ENCODE results near the gene AFF1.
"Not testable (repeated sequence)": the region's sequence is repeated elsewhere in the genome, so short reads cannot be mapped to it uniquely, and the experiment has no call there.

AFF1 gene

DNA sequence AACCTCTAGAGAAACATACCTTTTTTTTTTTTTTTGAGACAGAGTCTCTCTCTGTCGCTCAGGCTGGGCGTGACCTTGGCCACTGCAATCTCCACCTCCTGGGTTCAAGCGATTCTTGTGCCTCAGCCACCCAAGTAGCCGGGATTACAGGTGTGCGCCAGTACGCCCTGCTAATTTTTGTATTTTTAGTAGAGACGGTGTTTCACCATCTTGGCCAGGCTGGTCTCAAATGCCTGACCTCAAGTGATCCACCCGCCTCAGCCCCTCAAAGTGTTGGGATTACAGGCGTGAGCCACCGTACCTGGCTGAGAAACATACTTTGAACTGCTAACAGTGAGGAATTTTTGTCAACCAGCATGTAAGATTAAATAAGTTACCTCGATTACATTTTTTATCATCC is 150.9 kb downstream of the AFF1 start:
- not testable (repeated sequence) for DNase-seq (ENCODE audit: low read depth)

DNA sequence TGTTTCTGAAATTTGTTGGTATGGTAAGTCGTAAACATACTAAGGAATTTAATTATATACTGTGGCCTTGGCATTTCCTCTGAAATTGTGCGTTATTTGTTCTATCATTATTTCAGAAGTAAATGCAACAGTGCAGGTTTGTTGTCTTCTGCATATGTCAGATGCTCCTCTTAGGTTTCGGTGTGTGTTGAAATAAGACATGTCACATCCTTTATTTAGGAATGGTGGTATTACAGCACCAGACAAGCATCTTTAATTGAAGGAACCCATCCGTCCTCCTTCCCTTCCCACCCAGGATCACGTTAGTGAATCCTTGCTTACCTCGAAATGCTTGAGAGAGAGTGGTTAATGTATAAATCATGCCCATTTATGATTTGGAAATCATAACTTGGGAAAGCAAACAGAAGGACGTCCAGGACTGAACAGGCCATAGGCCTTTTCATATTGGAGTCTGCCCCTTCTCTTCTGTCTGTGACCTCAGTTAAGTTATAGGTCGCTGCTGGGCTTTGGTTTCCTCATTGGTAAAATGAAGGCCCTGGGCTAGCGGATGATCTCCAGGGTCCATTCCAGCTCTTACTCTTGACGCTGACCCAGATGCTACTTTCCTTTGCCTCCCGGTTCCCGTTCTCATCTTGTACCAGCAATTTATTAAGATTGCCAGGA is 151.5 kb downstream of the AFF1 start:
- DNase-seq (ENCODE audit: low read depth): no peak

DNA sequence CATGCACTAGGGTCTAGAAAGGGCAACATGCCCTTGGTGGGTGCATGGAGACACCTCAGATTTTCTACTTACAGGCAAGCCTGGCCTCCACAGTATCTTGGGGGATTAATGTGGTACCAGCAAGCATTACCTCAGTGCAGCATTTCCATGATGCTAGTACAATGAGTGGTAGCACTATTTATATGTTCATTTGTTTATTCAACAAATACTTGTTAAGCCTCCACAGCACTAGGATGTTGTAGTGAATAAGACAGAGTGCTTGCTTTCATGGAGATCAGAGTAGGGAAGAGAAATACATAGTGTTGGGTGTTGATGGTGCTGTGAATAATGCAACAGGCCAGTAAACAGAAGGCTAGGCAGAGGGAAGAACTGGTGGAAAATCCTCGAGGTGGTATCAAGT is 152.2 kb downstream of the AFF1 start:
- DNase-seq (ENCODE audit: low read depth): no peak

DNA sequence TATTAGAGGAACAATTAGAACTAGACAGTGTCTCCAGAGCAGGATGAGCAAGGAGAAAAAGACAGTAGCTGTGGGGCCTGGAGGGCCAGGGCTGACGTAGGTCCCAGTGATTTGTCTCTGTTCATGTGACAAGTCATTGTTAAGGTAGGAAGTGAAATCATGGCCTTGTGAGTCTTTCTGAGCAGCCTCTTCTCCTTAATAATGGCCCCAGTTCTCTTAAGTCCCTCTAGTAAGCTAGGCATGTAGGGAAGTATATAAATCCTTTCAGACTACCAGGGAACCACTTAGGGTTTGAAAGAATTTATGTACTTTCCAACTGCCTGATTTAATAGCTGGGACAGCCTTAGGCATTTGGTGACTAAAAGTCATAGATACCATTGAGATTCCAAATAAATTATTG is 152.6 kb downstream of the AFF1 start:
- no peak for DNase-seq (ENCODE audit: low read depth)

DNA sequence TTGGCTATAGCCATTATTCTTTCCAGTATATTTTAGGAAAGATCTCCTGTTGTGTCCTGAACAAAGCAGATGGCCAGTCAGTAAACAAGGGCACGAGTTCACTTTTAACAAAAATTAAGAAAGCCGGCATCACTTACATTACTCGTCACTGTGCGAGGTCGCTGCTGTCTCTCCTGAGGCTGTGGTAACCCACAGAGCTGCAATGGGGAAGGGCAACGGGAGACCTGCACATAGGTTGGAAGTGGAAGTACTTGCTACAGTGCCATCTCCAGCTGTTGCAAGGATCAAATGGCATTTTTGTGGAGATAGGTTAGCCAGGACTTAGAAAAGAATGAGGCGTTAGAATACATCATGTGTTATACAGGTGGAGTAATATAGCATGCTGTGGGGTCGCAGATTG is 153.4 kb downstream of the AFF1 start:
- DNase-seq (ENCODE audit: low read depth): no peak

DNA sequence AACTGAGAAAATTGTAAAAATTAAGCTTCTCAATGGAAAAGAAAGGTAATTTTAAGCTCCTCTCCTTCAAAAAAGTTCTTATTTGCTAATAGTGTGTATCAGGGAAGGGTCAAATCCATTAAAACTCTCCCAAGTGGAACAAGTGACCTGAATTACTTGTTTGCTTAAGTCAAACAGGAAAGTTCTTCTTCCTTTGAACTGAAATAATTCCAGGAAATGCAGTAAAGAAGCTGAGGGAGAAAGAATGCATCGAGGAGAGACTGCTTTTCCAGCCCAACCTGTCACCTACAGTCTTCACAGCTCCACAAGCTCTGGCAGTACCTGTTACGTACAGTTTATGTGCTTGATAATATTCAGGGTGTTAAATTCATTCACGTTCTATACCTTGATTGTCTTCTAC is 154.6 kb downstream of the AFF1 start:
- DNase-seq (ENCODE audit: low read depth): no peak

DNA sequence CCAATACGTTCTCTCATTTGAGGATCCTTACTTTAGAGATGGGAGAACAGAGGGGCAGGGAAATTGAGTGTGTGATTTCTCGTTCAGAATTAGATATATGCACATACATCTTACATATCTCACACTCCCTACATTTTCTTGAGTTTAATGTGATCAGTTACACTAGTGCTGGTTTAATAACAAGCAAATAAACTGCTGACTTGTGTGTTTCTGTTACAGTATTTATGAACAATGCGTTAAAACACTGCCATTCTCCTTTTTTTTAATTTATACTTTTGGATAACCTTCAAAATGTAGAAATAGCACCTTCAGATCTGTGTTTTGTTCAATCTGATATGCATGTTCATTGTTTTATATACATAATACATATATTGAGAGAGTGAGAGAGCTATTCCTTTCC is 155.5 kb downstream of the AFF1 start:
- no peak for DNase-seq (ENCODE audit: low read depth)

DNA sequence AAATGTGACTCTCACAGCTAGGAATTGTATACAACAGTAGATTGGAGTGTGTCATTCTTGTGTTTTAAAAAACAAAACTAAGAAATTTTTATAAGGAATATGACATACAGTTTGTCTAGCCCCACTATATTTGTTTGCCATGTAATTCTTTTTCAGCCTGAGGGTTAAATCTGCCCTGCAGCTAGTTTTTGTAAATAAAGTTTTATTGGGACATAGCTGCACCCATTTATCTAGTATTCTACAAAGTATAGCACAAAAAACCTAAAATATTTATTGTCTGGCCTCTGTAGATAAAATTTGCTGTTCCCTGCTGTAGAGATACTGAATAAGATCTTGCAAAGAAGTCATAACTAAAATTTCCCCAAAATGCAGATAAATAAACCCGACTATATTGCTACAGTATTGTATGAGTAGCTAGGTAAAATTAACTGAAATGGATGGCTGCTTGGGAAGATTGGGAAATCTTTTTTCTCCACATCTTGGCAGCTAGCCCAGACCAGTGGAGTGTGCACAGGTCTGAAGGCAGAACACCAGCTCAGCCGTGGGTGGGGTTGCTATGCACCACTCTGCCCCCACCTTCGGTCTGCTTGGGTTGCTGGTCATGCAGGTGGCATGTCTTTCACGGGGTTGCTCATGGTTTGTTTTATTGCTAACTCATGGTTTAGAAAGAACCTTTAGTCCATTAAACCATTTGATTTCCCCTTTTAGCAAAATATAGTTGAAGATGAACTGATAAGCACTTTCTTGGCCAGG is 157.8 kb downstream of the AFF1 start:
- DNase-seq (ENCODE audit: low read depth): no peak

DNA sequence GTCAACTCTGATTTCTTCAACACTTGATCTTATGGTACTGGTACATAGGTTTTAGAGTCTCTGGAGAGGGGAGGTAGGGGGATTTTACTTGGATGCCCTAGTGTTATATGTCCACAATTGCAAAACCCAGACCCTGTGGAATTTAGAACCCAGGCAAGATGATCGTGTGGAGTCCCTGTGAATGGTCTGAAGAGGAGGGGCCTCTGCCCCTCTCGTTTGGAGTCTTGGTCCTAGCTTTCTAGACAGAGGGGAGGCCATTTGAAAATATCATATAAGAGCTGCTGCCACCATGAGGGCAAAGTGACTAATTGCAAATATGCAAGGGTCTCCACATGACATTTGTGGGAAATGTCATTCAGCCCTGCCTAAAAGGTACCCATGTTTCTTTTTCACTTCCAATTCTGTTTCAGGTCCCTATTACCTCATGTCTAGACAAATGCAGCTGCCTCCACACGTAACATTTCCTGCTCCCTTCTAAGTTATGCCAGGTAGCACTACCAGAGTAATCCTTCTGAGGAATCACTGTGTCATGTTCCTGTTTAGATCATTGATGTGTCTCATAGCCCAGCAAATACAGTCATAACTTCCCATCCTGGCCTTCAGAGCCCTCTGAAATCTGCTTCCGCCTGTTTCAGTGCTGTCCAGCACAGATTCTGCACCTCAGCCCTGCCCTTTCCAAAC is 158.8 kb downstream of the AFF1 start:
- DNase-seq (ENCODE audit: low read depth): peak; percentile 16

DNA sequence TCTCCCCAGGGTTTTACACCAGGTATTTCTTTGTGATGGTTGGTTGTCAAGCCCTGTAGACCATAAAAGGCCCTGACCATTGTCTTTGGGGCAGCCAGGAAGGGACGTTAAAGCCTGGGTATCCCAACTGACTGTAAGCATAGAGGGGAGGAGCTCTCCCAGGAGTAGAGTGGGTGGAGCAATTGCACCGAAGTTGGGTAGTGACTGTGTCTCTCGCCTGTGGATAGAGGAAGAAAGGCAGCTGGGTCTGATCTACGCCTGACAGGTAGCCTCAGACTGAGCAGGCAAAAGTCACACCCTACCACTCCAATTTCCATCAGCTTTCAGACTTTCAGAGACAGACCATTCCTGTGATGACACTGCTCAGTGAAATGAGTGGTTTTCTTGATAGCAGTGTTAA is 162.3 kb downstream of the AFF1 start:
- DNase-seq (ENCODE audit: low read depth): no peak

DNA sequence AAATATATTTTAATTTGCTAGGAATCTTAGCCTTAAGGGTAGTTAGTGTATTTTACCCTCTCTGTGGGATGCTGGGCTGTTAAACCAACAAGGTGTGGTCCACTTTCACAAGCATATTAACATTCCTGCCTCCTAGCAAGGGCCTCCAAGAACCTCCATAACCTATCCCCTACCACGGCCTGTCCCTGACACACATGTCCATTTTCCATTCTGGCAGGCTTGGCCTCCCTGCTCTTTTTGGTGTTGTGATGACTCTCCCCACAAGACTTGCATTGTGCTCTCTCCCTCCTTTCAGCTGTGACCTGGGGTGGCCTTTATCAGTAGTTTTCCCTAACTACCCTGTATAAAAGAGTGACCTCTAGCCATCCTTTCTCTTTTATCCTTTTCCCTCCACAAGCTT is 165.4 kb downstream of the AFF1 start:
- no peak for DNase-seq (ENCODE audit: low read depth)

DNA sequence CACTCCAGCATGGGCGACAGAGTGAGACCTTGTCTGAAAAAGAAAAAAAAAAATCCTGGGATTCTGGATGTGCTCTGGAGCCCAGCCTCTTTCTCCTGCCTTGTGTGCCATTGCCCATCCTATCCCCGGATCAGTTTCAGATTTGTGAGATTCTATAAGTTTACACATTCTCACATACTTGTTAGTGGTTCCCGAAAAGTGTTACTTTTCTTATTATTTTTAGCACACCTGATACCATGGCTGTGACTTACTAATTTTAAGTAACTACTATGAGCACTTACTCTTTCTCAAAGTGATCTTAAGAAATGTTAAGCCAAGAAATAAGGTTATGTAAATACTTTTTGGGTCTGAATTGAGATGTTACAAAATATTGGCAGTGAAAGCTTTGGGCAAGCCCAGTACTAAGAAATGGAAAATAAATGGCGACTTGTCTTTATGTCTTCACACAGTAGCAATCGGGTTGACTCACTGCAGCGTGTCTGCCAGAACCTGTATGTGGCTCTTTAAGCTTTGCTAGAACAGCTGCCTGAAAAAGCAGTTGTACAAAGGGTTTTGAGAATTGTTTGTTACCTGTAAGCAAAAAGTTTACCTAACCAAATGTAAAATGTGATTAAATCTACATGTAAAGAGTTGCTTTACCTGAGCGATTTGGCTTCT is 166.9 kb downstream of the AFF1 start:
- DNase-seq (ENCODE audit: low read depth): no peak

DNA sequence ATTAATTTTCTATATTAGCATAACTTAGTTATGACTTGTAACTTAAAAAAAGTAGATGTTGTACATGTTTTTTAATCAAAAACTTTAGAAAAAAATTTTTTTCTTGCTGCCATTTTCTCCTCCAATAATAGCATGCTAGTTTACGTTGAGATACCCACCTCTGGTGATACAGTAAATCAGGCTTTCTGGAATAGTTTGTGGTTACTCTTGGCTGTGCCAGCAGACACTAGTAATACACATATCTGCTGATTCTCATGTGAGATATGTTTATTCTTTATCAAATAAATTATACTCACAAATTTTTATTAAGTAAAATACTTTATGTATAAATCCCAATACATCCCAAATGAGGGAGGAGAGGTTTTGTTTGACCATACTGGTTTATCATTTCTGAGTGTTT is 168.3 kb downstream of the AFF1 start:
- no peak for DNase-seq (ENCODE audit: low read depth)

DNA sequence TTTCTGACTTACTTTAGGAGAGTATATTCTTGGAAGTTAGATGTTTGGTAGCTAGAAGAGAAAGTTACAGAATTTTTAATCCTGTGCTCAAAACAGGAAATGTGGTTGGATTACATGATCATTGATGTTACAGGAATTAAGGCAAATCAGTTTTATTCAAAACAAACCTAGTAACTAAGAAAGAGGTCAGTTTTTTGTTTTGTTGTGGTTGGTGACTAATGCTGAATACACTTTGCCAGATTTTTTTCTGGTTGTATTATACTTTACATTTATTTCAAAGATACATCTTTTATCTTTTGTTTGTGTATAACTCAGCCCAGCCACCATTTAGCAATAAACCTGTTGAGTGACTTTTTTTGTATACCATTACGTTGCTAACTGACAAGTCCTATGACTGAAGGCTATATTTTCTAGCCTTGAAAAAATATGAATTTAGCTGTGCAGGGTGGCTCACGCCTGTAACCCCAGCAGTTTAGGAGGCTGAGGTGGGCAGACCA is 168.9 kb downstream of the AFF1 start:
- no peak for DNase-seq (ENCODE audit: low read depth)

DNA sequence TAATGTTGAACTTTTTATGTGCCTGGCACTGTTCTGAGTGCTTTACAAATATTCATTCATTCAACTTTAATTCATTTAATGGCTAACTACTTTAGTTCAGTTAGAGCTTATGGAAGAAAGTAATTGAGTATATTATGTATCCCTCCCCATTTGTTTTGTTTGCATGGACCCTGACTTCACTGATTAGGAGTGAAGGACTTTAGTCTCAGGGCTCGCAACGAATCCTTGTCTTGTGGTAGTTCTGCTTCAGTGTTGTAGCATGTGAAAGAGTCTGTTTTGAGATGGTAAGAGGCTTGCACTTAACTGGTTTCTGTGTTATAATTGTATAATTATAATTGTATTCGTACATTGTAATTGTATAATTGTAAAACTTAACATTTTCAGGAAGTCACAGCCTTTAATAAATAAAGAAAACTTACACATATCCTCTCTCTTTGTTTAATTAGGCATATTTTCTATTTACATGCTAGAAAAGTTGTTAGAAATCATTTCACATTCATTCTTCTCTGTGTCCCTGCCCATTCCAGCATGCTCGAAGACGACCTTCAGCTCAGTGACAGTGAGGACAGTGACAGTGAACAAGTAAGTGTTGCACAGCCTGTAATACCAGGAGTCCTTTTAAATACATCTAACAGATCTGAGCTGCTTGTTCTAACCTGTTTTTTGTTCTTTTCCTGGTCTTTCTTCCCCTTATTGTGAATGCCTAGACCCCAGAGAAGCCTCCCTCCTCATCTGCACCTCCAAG is 170.5 kb downstream of the AFF1 start:
- DNase-seq (ENCODE audit: low read depth): no peak

DNA sequence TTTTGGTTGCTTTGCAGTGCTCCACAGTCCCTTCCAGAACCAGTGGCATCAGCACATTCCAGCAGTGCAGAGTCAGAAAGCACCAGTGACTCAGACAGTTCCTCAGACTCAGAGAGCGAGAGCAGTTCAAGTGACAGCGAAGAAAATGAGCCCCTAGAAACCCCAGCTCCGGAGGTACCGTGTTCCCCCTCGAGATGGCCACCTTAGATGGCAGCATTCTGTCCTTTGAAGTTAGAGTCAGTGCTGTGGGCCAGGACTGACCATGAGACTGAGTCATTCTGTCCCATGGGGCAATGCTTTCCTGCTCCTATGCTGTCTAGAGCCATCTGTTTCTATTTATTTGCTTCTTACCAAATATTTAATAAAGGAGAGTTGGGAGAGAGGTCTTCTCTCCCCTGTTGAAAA is 173.3 kb downstream of the AFF1 start:
- no peak for DNase-seq (ENCODE audit: low read depth)

DNA sequence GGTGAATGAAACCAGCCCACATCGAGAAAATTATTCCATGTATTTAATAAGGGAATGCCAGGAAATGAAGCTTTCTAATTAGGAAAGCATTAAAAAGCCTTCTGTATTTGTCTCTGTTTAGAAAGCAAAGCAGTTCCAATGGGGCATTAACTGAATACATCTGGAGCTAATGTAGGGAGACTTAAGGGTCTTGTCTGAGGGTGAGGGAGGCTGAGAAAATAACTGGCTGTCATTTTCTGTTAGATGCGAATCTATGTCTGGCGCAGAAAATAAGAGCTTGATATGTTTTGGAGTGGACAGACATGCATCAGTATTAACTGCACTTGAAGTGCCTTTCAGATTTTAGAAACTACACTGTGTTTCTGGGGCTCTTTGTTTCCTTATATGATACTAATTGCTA is 174.3 kb downstream of the AFF1 start:
- no peak for DNase-seq (ENCODE audit: low read depth)

DNA sequence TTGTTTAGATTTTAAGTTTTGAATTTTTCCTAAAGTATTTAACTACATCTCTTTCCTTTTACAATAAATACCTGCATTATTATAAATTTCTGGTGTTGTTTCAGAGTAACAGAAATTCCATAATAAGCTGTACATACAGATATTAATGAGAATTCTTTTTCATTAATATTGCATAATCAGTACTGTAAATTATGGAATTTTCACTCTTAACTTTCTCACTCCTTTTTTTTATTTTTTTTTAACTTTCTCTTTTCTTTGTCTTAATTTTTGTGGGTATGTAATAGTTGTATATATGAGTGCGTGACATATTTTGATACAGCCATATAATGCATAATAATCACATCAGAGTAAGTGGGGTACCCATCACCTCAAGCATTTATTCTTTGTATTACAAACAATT is 175.1 kb downstream of the AFF1 start:
- no peak for DNase-seq (ENCODE audit: low read depth)

DNA sequence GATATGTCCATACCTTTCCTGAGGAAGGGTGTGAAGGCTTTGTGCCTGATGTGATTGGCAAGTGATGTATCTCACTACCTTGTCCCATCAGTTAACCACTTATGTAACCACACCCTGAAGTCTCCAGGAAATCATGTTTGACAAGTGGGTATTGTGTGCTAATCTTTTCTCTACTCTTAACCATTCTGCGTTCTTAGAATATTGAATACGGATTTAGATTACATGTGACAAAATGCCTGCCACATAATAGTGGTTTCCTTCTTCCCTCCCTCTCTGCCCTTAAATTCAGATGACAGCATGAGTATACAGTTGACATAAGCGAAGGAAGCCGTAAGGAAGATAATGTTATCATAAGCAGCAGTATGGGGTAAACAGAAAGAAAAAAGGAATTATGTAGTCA is 177.3 kb downstream of the AFF1 start:
- DNase-seq (ENCODE audit: low read depth): no peak

DNA sequence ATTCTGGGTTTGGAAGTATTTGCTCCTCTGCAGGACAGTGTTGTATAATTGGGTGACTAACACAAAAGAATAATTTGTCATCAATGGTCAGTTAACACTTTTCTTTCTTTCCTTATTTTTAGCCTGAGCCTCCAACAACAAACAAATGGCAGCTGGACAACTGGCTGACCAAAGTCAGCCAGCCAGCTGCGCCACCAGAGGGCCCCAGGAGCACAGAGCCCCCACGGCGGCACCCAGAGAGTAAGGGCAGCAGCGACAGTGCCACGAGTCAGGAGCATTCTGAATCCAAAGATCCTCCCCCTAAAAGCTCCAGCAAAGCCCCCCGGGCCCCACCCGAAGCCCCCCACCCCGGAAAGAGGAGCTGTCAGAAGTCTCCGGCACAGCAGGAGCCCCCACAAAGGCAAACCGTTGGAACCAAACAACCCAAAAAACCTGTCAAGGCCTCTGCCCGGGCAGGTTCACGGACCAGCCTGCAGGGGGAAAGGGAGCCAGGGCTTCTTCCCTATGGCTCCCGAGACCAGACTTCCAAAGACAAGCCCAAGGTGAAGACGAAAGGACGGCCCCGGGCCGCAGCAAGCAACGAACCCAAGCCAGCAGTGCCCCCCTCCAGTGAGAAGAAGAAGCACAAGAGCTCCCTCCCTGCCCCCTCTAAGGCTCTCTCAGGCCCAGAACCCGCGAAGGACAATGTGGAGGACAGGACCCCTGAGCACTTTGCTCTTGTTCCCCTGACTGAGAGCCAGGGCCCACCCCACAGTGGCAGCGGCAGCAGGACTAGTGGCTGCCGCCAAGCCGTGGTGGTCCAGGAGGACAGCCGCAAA is 179.6 kb downstream of the AFF1 start:
- DNase-seq (ENCODE audit: low read depth): no peak

DNA sequence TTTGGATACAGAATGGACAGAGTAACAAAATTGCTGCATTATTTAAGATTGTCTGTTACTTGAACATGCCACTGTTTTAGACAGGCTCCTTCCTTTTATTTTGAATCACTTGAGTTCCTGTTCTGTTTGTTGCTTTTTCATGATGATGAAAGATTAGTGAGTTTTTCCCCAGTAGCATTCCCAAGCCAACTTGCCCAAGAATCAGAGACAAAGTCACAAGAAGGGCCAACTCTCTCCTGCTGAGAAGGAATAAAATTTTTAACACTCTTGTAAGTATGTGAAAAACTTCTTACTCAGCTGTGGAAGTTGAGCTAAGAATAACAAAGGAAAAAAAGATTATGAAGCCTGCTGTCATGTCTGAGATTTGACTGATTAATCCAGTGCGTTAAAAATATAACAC is 181.4 kb downstream of the AFF1 start:
- DNase-seq (ENCODE audit: low read depth): no peak
